GM18909 (cell line): ENCODE results near the gene MGAT3.
A peak's percentile ranks its signal among the peaks of the same experiment; 100 is the strongest.

Experiments used
- ATAC-seq: cut with Tn5 transposase; IDR thresholded peaks from one replicate; pipeline ENCODE4 v1.9.1; 2021; ENCODE audit warnings: mild to moderate bottlenecking; ENCODE audit not compliant: unreplicated experiment, poor library complexity

MGAT3 gene

DNA sequence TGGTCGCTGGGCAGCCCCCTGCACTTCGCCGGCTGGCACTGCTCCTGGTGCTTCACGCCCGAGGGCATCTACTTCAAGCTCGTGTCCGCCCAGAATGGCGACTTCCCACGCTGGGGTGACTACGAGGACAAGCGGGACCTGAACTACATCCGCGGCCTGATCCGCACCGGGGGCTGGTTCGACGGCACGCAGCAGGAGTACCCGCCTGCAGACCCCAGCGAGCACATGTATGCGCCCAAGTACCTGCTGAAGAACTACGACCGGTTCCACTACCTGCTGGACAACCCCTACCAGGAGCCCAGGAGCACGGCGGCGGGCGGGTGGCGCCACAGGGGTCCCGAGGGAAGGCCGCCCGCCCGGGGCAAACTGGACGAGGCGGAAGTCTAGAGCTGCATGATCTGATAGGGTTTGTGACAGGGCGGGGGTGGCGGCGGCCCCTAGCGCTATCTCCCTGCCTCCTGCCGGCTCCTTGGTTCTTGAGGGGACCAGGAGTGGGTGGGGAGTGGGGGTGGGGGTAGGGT is 31.8 kb downstream of the MGAT3 start:
- no peak for ATAC-seq

DNA sequence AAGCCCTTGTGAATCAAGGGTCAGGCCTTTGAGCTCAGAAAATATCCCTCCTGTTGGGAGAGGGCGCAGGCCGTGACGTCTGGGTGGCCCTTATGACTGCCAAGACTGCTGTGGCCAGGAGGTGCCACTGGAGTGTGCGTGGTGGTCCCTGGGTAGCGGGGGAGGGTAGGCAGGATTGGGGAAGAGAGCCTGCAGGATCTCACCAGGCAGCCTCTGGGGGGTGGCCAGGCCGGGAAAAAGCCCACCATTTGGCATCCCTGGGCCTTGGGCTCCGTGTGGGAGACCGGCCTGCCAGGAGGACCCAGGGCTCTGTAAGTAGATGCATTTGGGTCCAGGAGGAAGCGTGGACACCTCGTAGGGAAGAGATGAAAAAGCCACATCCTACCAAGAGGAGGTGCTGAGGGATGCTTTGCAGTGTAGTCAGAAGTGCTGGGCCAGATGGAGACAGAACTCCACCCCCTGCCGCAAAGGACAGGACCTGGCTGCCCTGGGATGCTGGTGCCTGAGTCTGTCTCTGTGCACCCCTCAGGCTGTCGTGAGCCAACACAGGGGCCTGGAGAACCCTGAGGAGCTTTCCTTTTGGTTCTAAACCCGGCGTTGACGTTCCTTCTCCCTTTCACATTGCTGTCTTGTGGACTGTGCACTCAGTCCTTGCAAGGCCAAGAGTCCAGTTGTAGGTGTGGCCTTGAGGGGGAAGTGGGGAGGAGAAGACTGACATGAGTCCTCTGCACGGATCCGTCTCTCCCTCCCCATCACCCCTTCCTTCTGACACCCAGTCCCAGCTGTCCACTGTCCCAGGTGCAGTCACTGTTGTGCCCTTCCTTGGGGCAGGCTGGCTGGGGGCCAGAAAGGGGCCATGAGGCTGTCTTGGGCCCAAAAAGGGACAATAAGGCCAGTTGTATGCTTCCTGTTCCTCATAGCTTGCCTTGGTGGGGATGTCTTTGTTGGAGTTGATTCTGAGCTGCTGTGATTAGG is 32.6 kb downstream of the MGAT3 start:
- no peak for ATAC-seq

DNA sequence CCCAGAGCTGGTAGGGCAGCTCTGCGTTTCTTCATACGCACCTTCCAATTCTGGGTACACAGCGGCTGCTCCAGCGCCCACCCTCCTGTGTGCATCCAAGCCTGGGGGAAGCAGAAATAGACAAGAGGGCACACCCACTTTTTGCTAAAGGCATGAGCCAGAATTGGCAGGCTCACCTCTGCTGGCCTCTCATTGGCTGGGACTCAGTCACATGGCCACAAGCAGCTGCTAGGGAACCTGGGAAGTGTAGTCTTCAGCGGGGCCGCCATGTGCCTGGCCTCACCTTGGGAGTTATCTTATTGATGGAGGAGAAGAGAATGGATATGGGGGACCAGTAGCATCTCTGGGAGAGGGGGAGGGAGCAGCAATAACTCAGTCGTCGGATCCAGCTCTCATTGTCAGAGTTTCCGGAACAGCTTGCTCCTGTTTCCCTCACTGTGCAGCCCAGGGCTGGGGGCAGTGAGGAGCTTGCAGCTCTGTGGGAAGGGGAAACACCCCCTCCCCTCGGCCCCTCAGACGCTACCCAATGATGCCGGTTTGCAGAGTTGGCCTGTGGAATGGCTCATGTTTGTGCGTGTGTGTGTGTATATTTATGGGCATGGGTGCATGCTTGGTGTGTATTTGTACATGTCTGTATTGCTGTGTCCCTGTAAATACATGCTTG is 33.5 kb downstream of the MGAT3 start:
- ATAC-seq, result peak; percentile 83

DNA sequence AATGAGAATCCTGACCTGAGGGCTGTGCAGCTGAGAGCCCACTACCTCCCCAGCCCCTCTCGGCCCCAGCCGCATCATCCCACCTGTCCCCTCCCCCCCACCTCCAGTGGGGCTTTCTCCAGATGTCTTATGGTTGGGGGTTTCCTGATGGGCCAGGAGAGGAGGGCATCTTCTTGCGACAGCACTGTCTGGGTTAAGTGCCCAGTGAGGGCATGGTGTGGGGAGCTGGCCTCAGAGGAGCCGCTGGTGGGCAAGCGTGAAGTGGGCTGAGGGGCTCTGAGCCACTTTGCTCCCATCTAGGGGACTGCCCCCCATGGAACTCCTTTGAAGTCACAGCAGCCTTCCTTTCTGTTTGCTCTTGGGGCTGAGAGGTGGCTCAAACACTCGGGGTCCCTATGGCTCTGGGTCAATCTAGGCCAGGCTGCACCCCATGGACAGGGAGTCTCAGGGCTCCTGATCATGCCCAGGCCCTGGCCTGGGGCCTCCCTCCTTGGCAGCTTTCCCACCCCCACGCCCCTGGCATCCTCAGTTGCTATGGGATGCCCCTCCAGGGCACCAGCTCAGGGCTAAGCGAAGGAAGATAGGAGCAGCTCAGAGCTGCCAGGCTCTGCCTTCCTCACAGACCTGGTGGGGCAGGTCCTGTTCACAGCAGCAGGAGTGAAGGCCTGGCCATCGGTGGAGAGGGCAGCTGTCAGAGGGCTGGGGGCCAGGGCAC is 34.3 kb downstream of the MGAT3 start:
- ATAC-seq, result no peak

DNA sequence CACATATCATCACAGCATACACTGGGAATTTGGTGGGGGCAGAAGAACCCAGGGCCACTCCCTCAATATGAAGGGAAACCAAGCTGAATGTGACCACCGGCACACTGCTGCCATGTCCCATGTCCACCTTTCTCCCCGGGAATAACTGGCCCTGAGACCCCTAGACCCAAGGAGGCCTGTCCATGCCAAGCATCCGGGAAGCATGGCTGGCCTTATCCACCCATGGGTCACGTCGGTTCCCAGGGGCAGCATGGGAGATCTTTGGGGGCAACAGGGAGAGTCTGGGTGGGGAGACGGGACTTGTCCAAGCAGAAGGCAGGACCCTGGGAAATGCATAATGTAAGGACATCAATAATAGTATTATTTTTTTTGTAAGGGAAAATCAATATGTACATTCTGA is 34.9 kb downstream of the MGAT3 start:
- ATAC-seq, result no peak

DNA sequence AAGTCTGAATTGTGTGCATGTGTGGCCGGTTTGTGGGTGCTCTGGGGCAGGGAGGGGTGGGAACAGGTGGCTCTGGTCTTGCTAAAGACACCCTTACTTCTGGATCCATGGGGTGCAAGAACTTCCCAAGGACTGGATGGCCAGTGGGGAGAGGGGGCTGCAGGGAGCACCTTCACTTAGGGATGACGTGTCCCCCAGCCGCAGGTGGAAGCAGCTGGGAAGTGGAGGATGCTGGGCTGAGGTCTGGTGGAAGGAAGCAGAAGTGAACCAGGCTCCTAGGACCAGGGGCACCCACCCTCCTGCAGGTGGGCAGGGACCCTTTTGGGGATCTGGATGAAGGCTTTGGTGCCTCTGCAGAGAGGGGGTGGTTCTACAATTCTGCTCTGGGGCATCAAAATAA is 35.4 kb downstream of the MGAT3 start:
- no peak for ATAC-seq

DNA sequence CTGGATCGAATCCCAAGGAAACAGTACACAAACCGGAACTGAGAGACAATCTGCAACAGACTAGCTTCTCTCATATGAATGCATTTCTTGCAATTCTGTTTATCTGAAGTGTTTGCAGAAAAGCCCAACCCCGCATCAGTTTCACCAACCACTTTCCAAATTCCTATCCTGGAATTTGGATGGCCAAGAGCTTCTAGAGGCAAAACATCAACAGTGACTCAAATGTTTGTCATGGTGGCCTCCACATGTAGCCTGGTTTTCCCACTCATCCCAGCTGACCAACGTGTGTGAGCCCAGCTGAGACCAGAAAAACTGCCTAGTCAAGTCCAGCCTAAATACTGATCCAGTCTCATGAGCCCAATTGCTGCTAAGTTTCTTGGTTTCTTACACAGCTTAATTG is 36.9 kb downstream of the MGAT3 start:
- ATAC-seq, result no peak

DNA sequence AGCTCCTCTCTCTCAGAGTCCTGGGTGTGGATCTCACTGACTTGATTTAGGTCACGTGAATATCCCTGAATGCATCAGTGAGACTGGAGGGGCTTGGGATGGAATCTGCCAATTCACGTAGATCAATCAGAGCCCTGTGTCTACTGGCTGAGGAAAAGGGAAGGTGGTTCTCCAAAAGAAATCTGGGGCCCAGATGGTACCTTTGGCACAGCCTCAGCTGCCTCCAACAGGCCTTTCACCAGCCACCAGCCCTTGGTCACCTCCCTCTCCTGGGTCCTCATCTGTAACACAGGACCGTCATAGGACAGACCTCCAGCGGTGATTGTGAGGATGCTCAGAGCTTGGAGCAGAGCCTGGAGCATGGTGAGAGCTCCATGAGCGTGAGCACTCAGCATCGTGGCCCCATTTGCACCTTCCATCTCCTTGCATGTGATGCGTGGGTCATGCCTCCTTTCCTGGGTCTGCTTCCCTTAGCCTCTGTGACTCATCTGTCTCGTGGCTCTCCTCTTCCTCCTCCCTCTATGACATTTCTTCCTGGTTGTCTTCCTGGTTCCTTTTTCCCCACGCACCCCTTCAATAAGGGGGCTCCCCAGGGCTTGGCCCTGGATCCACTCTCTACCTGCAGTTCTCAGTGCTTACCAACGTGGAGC is 37.8 kb downstream of the MGAT3 start:
- no peak for ATAC-seq

DNA sequence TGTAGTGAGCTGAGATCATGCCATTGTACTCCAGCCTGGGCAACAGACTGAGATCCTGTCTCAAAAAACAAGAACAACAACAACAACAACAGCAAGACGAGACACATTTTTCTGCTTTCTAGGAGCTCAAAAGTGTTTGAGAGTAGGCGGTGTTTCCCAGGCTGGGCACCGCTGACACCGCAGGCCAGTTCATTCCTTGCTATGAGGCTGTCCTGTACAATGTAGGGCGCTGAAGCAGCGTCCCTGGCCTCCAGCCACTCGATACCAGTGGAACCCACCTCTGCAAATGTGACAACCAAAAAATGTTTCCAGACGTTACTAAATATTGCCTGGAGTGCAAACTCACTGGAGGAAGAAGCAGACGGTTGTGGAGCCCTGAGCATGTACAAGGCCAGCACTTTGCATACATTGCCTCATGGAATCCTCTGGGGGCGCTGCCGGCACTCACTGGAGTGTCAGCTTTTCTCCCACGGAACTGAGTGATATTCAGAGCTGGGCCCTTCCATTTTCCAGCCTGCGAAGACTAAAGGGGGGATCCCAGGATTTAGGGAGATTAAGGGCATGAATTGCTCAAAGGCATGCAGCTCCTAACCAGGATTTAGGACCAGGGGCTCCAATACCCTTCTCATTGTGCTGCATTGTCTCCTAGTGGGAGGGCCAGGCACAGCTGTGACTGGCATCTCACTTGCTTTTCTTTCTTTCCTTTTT is 39.5 kb downstream of the MGAT3 start:
- peak; percentile 61 for ATAC-seq

DNA sequence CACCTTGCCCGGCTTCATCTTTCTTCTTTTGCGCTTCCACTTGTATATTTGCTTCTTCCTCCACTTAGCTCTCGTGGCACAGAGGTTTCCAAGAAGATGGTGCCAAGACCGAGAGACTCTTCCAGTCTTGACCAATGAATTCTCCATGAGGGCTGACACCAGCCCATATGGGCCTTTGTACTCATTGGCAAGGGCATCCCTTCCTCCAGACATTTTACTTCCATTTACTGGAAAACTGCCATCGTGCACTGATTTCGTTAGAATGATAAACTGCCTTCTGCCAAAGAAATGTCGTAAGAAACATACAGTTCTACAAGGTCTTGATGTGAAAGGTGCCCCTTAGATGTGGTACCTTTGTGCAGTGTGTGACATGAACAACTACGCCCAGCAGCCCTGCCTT is 40.6 kb downstream of the MGAT3 start:
- no peak for ATAC-seq

DNA sequence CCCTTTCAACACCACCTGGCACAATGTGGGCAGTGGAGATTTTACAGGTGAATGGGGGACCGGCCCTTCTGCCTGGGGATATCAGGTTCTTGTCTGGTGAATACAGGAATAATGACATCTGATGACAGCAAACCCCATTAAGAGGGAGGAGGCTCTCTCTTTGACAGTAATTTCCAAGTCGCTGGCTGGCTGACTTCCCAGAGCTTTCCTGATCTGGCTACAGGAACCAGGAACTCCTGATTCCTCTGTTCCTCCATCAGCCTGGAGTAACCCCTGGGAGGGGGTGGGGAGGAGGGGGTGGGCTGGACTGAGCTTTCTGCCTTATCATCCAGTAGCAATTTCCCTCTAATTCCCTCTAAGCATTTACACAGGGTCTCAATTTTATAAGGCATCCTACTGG is 41.6 kb downstream of the MGAT3 start:
- no peak for ATAC-seq

DNA sequence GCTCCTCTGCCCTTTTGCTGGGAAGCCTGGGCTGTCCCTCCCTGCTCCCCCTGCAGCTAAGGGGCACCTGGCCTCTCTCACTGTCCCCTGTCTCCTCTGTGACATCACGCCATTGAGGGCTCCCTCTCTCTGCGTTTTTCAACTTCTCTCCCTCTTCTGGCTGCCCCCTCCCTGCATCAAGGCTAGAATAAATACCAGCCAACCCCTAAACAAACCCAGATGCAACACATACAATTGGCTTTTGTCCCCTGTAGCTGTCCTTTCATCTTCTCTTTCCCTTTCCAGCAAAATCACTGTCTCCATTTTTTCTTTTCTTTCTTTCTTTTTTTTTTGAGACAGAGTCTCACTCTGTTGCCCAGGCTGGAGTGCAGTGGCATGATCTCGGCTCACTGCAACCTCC is 42.0 kb downstream of the MGAT3 start:
- ATAC-seq, result no peak

DNA sequence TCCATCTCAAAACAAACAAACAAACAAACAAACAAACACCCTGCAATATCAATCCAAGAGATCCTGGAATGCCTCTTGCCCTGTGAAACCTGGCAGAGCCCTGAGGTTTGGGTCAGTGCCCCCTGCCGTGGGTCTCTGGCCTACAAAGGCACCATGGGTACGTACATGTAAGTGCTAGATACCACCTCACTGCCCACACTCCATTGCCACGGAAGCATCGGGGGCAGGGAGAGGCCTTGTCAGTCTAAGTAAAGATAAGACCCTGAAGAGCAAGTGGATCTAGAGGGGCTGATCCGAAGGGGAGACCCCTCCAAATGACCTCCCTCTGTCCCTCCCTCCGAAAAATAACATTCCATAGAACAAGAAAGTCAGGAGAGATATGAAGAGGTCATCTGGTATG is 43.3 kb downstream of the MGAT3 start:
- ATAC-seq, result no peak

DNA sequence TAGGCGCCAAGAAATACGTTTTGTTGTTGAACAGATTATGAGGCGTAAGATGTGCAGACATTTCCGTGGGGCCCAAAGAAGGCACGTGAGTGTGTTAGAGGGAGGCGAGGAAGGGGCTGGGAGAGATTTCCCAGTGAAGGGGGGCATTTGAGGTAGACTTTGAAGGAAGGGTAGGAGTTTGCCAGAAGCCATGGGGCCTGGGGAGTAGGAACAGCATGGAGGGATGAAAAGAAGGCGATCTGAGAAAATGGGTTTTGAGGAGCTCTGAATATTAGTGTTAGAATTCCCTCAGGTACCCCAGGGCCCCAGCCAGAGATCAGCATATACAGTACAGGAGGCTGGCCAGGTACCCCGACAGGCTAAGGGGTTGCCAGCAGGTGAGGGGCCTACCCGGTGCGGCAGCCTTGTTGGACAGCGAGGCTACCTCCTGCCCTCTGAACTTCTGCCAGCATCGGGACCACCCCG is 44.9 kb downstream of the MGAT3 start:
- no peak for ATAC-seq

DNA sequence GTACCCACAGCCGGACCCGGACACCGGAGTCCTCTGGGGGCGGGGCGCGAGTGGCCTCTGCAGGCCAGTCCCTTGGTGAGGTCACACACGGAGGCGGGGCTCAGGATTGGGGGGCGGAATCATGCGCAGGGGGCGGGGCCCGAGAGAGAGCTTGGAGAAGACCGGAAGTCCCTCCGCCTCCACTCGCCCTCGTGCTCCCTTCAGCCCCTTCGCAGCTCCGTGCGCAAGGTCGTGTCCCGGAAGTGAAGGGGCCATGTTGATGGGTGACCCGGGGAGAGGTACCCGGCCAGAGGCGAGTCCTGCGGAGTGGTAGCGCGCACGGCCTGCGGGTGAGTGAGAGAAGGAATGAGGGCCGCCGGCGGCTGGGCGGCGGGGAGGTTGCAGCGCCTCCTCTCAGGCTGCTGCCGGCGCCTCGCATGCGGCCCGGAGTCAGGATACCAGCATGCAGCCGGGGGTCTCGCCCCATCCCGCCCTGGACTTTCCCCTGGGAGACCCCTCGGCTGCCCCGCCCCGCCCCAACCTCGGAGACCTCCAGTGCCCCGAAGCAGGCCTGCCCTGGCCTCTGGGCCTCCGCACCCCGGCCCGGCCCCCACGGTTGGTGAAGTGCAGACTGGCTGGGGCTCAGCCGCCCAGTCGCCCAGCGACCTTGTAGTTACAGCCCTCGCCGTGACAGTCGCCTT is 45.4 kb downstream of the MGAT3 start, which contains the start of gene MIEF1:
Gene MIEF1, plus strand, starts transcription at position 182 of the 680 bp plus-strand sequence. CDS start 9,005 bp downstream, outside the sequence.
- ATAC-seq, result peak; percentile 91

DNA sequence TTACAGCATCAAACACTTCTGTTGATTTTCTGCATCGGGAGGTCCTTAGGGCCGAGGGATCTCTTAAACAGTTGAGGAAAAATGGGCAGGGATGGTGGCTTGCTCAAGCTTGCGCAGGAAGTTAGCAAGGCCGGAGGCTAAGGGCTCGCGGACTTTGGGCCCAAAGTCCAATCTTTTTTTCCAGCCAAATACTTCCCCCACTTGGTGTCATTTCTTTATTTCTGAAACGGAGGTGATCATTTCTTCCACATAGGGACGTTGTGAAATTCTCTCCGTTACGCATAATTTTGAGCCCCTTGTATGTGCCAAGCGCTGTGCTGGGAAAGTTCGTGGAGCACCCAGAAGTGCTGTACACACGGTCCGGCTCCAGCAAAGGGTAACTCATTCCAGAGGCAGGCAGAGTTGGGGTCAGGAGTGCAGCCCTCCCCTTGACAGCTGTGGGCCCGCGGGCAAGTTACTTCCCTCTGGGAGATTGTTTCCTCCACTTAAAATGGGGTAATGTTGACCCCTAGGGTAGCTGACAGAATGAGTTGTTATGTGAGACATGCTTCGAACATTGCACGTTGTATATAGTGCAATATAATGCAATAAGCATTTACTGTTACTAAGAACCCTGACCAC is 46.1 kb downstream of the MGAT3 start:
- no peak for ATAC-seq

DNA sequence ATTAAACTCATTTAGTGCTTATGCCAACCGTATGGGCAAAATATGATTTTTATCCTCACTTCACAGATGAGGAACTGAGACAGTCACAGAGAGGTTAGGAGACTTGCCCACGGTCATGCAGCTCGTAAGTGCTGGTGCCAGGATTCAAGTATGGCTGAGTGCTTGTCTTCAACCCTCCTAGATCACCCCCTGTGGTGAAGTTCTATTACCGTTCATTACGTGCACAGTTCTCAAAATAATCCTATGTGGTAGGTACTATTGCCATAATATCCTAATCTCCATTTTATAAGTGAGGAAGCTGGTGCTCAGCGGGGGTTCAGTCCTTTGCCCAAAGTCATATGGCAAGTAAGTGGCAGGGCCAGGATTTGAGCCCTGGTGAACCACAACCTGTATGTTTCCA is 46.8 kb downstream of the MGAT3 start:
- ATAC-seq, result no peak

DNA sequence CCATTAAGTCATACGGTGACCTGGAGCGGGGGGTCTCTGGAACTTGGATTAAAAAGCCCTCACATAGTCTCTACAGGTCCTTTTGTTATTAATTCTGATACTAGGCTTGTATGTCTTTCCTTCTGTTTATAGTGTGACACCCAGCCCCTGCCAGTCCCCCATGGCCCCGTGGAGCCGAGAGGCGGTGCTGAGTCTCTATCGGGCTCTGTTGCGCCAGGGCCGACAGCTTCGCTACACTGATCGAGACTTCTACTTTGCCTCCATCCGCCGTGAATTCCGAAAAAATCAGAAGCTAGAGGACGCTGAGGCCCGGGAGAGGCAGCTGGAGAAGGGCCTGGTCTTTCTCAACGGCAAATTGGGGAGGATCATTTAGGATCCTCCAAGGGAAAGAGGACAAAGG is 47.3 kb downstream of the MGAT3 start:
- no peak for ATAC-seq
